Body of pancreas (tissue), 4 donors: Measurements from ENCODE around the gene IGHMBP2. TPM values are rescaled to one million over a fixed set of nuclear protein-coding genes. Genes with fewer than 3 reads are reported as not detected.
A peak's percentile ranks its signal among the peaks of the same experiment; 100 is the strongest.
"Not testable (repeated sequence)": the region's sequence is repeated elsewhere in the genome, so short reads cannot be mapped to it uniquely, and the experiment has no call there.

Experiments used
- ATAC-seq: fragments of 150-250 bp; one replicate; pipeline ENCODE4 v1.9.1; 2016
- DNase-seq, 4 donors: peaks; one replicate each; pipeline ENCODE4 v3.0.0-alpha.2; 2019
- H3K27ac ChIP-seq, 4 donors: fragments of 200-600 bp; sonication (generic); 1 replicate in 3 of 4; 2 replicates in 1 of 4; pipeline versions ENCODE4 v1.5.1 to v1.6.1; 2016 to 2019; ENCODE audit warnings: mild to moderate bottlenecking in 1 of 4, mixed read lengths in 1 of 4, moderate library complexity in 1 of 4
- H3K27me3 ChIP-seq, 2 donors: fragments of 200-600 bp; sonication (generic); one replicate each; pipeline ENCODE4 v1.6.0; 2016; ENCODE audit warnings: mild to moderate bottlenecking in 1 of 2
- H3K36me3 ChIP-seq, 2 donors: fragments of 200-600 bp; sonication (generic); replicated peaks in 1 of 2; 2 replicates each; pipeline ENCODE4 v1.5.1; 2016; ENCODE audit warnings: low read depth in 2 of 2; ENCODE audit not compliant: insufficient read depth in 1 of 2
- H3K4me1 ChIP-seq: fragments of 200-600 bp; sonication (generic); one replicate; pipeline ENCODE4 v1.6.0; 2016
- H3K4me3 ChIP-seq, 2 donors: fragments of 200-600 bp; sonication (generic); 1 replicate in 1 of 2; 2 replicates in 1 of 2; pipeline ENCODE4 v1.5.1; 2016 to 2019
- H3K9me3 ChIP-seq, 3 donors: fragments of 200-600 bp; sonication (generic); 1 replicate in 2 of 3; 2 replicates in 1 of 3; pipeline ENCODE4 v1.5.1; 2016
- CTCF ChIP-seq, 7 experiments: fragments of 450-650 bp in 4 of 7; fragments of 200-600 bp in 3 of 7; sonication (generic) in 3 of 7; IDR thresholded peaks; one replicate each; pipeline ENCODE4 v1.5.1; 2016 to 2019; ENCODE audit warnings: antibody characterized with exemption in 7 of 7
- POLR2A ChIP-seq, 3 donors: fragments of 450-650 bp; IDR thresholded peaks; one replicate each; pipeline ENCODE4 v1.6.1; 2016; ENCODE audit warnings: antibody characterized with exemption in 3 of 3, mild to moderate bottlenecking in 2 of 3
- WGBS, 2 donors: methylation state at CpG; one replicate each; pipeline ENCODE4 v1.1.5; 2017; 5-methylcytosine and 5-hydroxymethylcytosine counted together
- intact Hi-C: fragments of 100-400 bp; cut with DNase I; formaldehyde crosslinking; loops from one replicate; pipeline ENCODE4 v1.15.1; 2023
- total RNA-seq, 2 donors: library from RNA; depleted of rRNA; stranded (reverse); fragments of >200 nt; gene quantifications; one replicate each; pipeline ENCODE4 v1.1.0, GENCODE V29; 2016

The IGHMBP2 gene
- total RNA-seq, 2 donors from 2014 or later, result 6.2 to 17.1 TPM

GRCh38 chr11:68968306-68969250, 64.9 kb downstream of the IGHMBP2 start:
- intact Hi-C loops, result no loop called here
- TF ChIP-seq POLR2A (IDR thresholded peaks at IDR 0.05), result no peak
- Histone ChIP-seq H3K36me3 (no peaks in the 10 kb centered on the region), H3K4me3 (no peak overlapping the region), H3K27me3 (no peaks in the 10 kb centered on the region), H3K27ac (no peak overlapping the region), H3K4me1 (no peaks in the 10 kb centered on the region), H3K9me3 (no peaks in the 10 kb centered on the region)
- 60 to 70% methylated on average over 28 to 29 of the region's 29 CpGs for WGBS, 2 donors
- ATAC-seq, result no peak
- DNase-seq, result peak in 1 of 4 donors; percentile 10

- no peaks in the 10 kb centered on the region for H3K9me3 ChIP-seq
- no peak overlapping the region for H3K27ac ChIP-seq
- DNase-seq (no peak), ATAC-seq (no peak)
- no peaks in the 10 kb centered on the region for H3K27me3 ChIP-seq
- 47 to 53% methylated on average over 8 of the region's 8 CpGs for WGBS, 2 donors
- intact Hi-C loops, result no loop called here
- no peaks in the 10 kb centered on the region for H3K4me1 ChIP-seq
- H3K36me3 ChIP-seq, result no peaks in the 10 kb centered on the region
- no peak for TF ChIP-seq POLR2A (IDR thresholded peaks at IDR 0.05)
- TF ChIP-seq CTCF (IDR thresholded peaks at IDR 0.05), result no peak
- H3K4me3 ChIP-seq, result no peak overlapping the region
Measured at GRCh38 chr11:68969386-68969785, 65.7 kb downstream of the IGHMBP2 start.

- no peaks in the 10 kb centered on the region for H3K4me1 ChIP-seq
- no peaks in the 10 kb centered on the region for H3K9me3 ChIP-seq
- TF ChIP-seq CTCF (IDR thresholded peaks at IDR 0.05), result no peak
- no peak for TF ChIP-seq POLR2A (IDR thresholded peaks at IDR 0.05)
- DNase-seq, result no peak
- WGBS, 2 donors, result 67 to 69% methylated on average over 6 to 7 of the region's 8 CpGs
- H3K4me3 ChIP-seq, result no peak overlapping the region
- no peak overlapping the region for H3K27ac ChIP-seq
- intact Hi-C loops, result no loop called here
- no peak for ATAC-seq
- no peaks in the 10 kb centered on the region for H3K36me3 ChIP-seq
- H3K27me3 ChIP-seq, result no peaks in the 10 kb centered on the region
Measured at GRCh38 chr11:68970921-68971636, 67.4 kb downstream of the IGHMBP2 start.

- Histone ChIP-seq H3K27ac (no peak overlapping the region), H3K4me1 (no peaks in the 10 kb centered on the region), H3K27me3 (no peaks in the 10 kb centered on the region), H3K9me3 (no peaks in the 10 kb centered on the region), H3K36me3 (no peaks in the 10 kb centered on the region), H3K4me3 (no peak overlapping the region)
- WGBS, 2 donors, result 55 to 65% methylated on average over 4 of the region's 4 CpGs
- DNase-seq, result no peak
- ATAC-seq, result no peak
- TF ChIP-seq POLR2A (IDR thresholded peaks at IDR 0.05), result no peak
- no peak for TF ChIP-seq CTCF (IDR thresholded peaks at IDR 0.05)
- intact Hi-C loops, result no loop called here
Measured at GRCh38 chr11:68973219-68973618, 69.5 kb downstream of the IGHMBP2 start.

GRCh38 chr11:68973706-68974105, 70.0 kb downstream of the IGHMBP2 start:
- H3K9me3 ChIP-seq, DNase-seq, H3K4me1 ChIP-seq, ATAC-seq, H3K27ac ChIP-seq, intact Hi-C loops, H3K36me3 ChIP-seq, H3K27me3 ChIP-seq, H3K4me3 ChIP-seq: not testable (repeated sequence)
- WGBS, 2 donors, result 69 to 77% methylated on average over 8 to 12 of the region's 12 CpGs
